Measurements from ENCODE around the gene EBF3. TPM values are rescaled to one million over a fixed set of nuclear protein-coding genes. Genes with fewer than 3 reads are reported as not detected.

Gene EBF3
- total and polyA plus RNA-seq, 9 of the 15 experiments (the other 6 are each of a cell fraction or from before 2014, with no cell fraction given) = not detected

DNA sequence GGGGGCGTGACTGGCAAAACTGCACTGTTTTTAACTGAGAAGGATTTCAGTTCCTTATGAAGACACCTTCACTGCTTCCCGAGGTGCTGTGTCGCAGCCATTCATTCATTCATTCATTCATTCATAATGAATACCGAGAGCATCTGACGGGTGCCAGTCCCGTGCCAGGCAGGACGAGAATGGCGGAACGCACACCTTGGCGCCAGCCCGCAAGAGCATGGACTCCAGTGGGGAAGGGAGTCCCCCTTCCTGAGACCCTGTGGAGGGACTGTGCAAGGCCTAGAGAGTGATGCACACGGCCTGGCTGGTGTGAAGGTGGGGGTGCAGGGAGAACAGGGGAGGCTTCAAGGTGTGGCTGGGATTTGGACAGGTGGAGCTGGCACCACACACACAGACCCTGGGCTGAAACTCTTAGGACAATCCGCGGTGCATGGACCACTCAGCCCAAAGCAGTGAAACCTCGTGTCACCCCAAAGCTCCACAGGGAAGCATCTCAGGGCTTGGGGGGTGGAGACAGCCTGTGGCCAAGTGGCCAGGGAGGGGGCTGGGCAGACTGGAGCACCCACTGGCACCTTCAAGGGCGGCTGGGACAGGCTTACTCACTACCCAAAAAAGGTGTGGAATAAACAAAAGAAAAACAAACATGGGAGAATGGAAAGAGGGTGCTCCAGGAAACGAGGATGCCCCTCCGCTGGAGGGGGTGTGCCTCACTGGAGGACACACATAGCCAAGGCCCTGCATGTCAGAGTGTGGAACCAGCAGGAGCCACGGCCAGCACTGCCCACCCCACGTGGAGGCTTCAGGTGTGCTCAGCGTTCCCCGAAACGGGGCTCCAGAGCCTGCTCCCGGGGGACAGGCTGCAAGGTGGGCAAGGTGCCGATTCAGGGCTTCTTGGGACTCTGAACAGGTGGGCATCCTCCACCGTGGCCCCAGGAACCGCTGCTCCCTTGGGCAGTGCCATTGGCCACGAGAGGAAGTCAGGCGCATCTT lies 37.7 kb downstream of the EBF3 start:
- Histone ChIP-seq H3K27ac (ENCODE audit: extremely low read depth, low read depth, low read length) (no peak overlapping the region), H3K4me2 (ENCODE audit: insufficient read depth, low read length) (no peak overlapping the region), H3K4me1 (replicated peaks in 1 of 2; ENCODE audit: control insufficient read depth in 2 of 2, insufficient read depth in 2 of 2, low read length in 2 of 2) (no peaks in the 10 kb centered on the region), H3K27me3 (ENCODE audit: control insufficient read depth in 2 of 2, insufficient read depth in 2 of 2, low read length in 2 of 2) (peaks cover 0 to 17% of the 10 kb centered on the region in 2 experiments; a peak in 2 of 5 replicates), H4K20me1 (replicated peaks; ENCODE audit: control insufficient read depth, insufficient read depth, low read length) (no peaks in the 10 kb centered on the region), H3K79me2 (ENCODE audit: control insufficient read depth, insufficient read depth, low read length) (no peaks in the 10 kb centered on the region), H2AFZ (ENCODE audit: low read depth, low read length) (no peak overlapping the region), H3K36me3 (ENCODE audit: control insufficient read depth, insufficient read depth, low read length) (no peaks in the 10 kb centered on the region), H3K9ac (ENCODE audit: insufficient read depth in 1 of 2, low read depth in 2 of 2, low read length in 2 of 2) (no peak overlapping the region), H3K9me1 (ENCODE audit: control insufficient read depth, insufficient read depth, low read length) (no peaks in the 10 kb centered on the region), H3K9me3 (replicated peaks; ENCODE audit: control insufficient read depth, insufficient read depth, low read depth, low read length) (no peaks in the 10 kb centered on the region), H3K4me3 (no peak overlapping the region)
- in situ Hi-C loops (cut with MboI) (no loop called here), intact Hi-C loops (cut with micrococcal nuclease) (no loop called here)
- BruUV-seq (replicated peaks) = no TSS peak
- no peak for DNase-seq (ENCODE audit: extremely low read depth in 1 of 4, low spot score in 3 of 4)
- CTCF ChIA-PET (ENCODE audit: low intra/inter-chr PET ratio) = no interaction called here
- no peak for ATAC-seq
- POLR2A ChIA-PET = no interaction called here
- no peak for FAIRE-seq
- WGBS (ENCODE audit: insufficient coverage, low coverage, missing lambda C conversion rate) = 1% methylated on average over 17 of the region's 29 CpGs
- TF ChIP-seq, protein P1, sequence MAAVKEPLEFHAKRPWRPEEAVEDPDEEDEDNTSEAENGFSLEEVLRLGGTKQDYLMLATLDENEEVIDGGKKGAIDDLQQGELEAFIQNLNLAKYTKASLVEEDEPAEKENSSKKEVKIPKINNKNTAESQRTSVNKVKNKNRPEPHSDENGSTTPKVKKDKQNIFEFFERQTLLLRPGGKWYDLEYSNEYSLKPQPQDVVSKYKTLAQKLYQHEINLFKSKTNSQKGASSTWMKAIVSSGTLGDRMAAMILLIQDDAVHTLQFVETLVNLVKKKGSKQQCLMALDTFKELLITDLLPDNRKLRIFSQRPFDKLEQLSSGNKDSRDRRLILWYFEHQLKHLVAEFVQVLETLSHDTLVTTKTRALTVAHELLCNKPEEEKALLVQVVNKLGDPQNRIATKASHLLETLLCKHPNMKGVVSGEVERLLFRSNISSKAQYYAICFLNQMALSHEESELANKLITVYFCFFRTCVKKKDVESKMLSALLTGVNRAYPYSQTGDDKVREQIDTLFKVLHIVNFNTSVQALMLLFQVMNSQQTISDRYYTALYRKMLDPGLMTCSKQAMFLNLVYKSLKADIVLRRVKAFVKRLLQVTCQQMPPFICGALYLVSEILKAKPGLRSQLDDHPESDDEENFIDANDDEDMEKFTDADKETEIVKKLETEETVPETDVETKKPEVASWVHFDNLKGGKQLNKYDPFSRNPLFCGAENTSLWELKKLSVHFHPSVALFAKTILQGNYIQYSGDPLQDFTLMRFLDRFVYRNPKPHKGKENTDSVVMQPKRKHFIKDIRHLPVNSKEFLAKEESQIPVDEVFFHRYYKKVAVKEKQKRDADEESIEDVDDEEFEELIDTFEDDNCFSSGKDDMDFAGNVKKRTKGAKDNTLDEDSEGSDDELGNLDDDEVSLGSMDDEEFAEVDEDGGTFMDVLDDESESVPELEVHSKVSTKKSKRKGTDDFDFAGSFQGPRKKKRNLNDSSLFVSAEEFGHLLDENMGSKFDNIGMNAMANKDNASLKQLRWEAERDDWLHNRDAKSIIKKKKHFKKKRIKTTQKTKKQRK (IDR thresholded peaks at IDR 0.05; ENCODE audit: borderline replicate concordance, low read depth, low read length) = no peak
- TF ChIP-seq, protein P2, sequence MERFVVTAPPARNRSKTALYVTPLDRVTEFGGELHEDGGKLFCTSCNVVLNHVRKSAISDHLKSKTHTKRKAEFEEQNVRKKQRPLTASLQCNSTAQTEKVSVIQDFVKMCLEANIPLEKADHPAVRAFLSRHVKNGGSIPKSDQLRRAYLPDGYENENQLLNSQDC (CRISPR knock-in tag; IDR thresholded peaks at IDR 0.05) = no peak
- TF ChIP-seq NR2F6 (CRISPR knock-in tag; IDR thresholded peaks at IDR 0.05) = no peak
- no peak for TF ChIP-seq ZNF133 (CRISPR knock-in tag; IDR thresholded peaks at IDR 0.05)
- TF ChIP-seq RBM25 (IDR thresholded peaks at IDR 0.05; ENCODE audit: low read depth, low read length, severe bottlenecking) = no peak
- TF ChIP-seq SMARCA4 (IDR thresholded peaks at IDR 0.05) = no peak
- no peak for TF ChIP-seq POLR2AphosphoS2 (IDR thresholded peaks at IDR 0.05; ENCODE audit: low read length)
- TF ChIP-seq CHD2 (IDR thresholded peaks at IDR 0.05; ENCODE audit: low read depth, low read length) = no peak
- TF ChIP-seq CEBPG (CRISPR knock-in tag; IDR thresholded peaks at IDR 0.05) = no peak
- TF ChIP-seq CEBPG (tag; conservative IDR thresholded peaks at IDR 0.05 in 1 of 2, IDR thresholded peaks at IDR 0.05 in 1 of 2) = no peak
- TF ChIP-seq STAT5B (CRISPR knock-in tag; IDR thresholded peaks at IDR 0.05) = no peak
- TF ChIP-seq XRCC3 (IDR thresholded peaks at IDR 0.05) = no peak
- no peak for TF ChIP-seq ETV6 (IDR thresholded peaks at IDR 0.05; ENCODE audit: borderline replicate concordance in 1 of 2, low read depth in 2 of 2, low read length in 1 of 2)
- TF ChIP-seq ETV6 (CRISPR knock-in tag; IDR thresholded peaks at IDR 0.05; ENCODE audit: borderline replicate concordance) = no peak
- TF ChIP-seq ZNF253 (CRISPR knock-in tag; conservative IDR thresholded peaks at IDR 0.05) = no peak
- TF ChIP-seq, protein P3, sequence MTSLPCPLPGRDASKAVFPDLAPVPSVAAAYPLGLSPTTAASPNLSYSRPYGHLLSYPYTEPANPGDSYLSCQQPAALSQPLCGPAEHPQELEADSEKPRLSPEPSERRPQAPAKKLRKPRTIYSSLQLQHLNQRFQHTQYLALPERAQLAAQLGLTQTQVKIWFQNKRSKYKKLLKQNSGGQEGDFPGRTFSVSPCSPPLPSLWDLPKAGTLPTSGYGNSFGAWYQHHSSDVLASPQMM (CRISPR knock-in tag; IDR thresholded peaks at IDR 0.05) = no peak
- TF ChIP-seq MCM7 (IDR thresholded peaks at IDR 0.05) = no peak
- TF ChIP-seq, protein P4, sequence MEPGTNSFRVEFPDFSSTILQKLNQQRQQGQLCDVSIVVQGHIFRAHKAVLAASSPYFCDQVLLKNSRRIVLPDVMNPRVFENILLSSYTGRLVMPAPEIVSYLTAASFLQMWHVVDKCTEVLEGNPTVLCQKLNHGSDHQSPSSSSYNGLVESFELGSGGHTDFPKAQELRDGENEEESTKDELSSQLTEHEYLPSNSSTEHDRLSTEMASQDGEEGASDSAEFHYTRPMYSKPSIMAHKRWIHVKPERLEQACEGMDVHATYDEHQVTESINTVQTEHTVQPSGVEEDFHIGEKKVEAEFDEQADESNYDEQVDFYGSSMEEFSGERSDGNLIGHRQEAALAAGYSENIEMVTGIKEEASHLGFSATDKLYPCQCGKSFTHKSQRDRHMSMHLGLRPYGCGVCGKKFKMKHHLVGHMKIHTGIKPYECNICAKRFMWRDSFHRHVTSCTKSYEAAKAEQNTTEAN (CRISPR knock-in tag; IDR thresholded peaks at IDR 0.05) = no peak
